HCT116 (cell line): ENCODE measurements around the gene PPP3R1. TPM values are rescaled to one million over a fixed set of nuclear protein-coding genes. Genes with fewer than 3 reads are reported as not detected.

Experiments
- ATAC-seq: fragments of 200-7000 bp; cut with Tn5 transposase; 2 replicates; pipeline ENCODE4 v1.9.1; 2020; ENCODE audit warnings: mild to moderate bottlenecking, moderate library complexity
- BruUV-seq: library from RNA; stranded (reverse); fragments of 400-500 nt; replicated peaks from 2 replicates; lab custom pipeline; 2021; lab: Mats Ljungman, UMichigan
- CTCF ChIA-PET: fragments of 300-600 bp; sonication (Branson Sonifier 250); formaldehyde crosslinking; loops from one replicate; lab custom pipeline; 2021; ENCODE audit warnings: antibody characterized with exemption; lab: Charles Lee
- POLR2A ChIA-PET: fragments of 300-600, 350-600 bp; sonication (Branson Sonifier 250); formaldehyde crosslinking; loops from one replicate; lab custom pipeline; 2021; ENCODE audit warnings: antibody characterized with exemption; lab: Charles Lee
- RAD21 ChIA-PET, 2 experiments: fragments of 300-600 bp; sonication (Branson Sonifier 250); formaldehyde crosslinking; loops; one replicate each; lab custom pipeline; 2023; ENCODE audit warnings: low total read pairs in 2 of 2; ENCODE audit not compliant: uncharacterized antibody in 2 of 2, unreplicated experiment in 2 of 2, low non-redundant PET in 1 of 2; lab: Charles Lee
- DNase-seq: peaks from one replicate; pipeline ENCODE4 v3.0.0-alpha.2; 2010; ENCODE audit warnings: low read depth, low spot score
- H2AFZ ChIP-seq: fragments of 200-600 bp; shearing (Covaris generic), sonication (generic); 2 replicates; pipeline ENCODE4 v1.6.1; 2017; ENCODE audit warnings: low read depth, mixed run types, mixed read lengths, antibody characterized with exemption, low read length; ENCODE audit not compliant: poor library complexity, severe bottlenecking
- H3K27ac ChIP-seq: 2 replicates; pipeline ENCODE4 v1.5.1; 2012; ENCODE audit warnings: low read depth, low read length
- H3K27me3 ChIP-seq: fragments of 200-600 bp; sonication (generic); 2 replicates; pipeline ENCODE4 v1.6.1; 2016; ENCODE audit warnings: mixed run types, low read length, mixed read lengths; ENCODE audit not compliant: insufficient read depth
- H3K36me3 ChIP-seq, 2 experiments: fragments of 200-500 bp in 1 of 2; fragments of 200-600 bp in 1 of 2; sonication (Bioruptor generic) in 1 of 2; sonication (generic) in 1 of 2; 2 replicates each; pipeline versions ENCODE4 v1.5.1 to v1.6.1; 2014 to 2016; ENCODE audit warnings: low read length in 2 of 2, inconsistent platforms in 1 of 2, mixed read lengths in 1 of 2, mixed run types in 1 of 2; ENCODE audit not compliant: insufficient read depth in 2 of 2, control insufficient read depth in 1 of 2
- H3K4me1 ChIP-seq, 2 experiments: fragments of 200-600 bp in 1 of 2; sonication (generic) in 1 of 2; 2 replicates each; pipeline versions ENCODE4 v1.5.1 to v1.6.1; 2012 to 2017; ENCODE audit warnings: low read length in 2 of 2, inconsistent platforms in 1 of 2, mild to moderate bottlenecking in 1 of 2, mixed read lengths in 1 of 2, mixed run types in 1 of 2, moderate library complexity in 1 of 2; ENCODE audit not compliant: insufficient read depth in 2 of 2, control insufficient read depth in 1 of 2
- H3K4me2 ChIP-seq: fragments of 200-600 bp; sonication (generic); 2 replicates; pipeline ENCODE4 v1.6.1; 2017; ENCODE audit warnings: mixed run types, low read length, mixed read lengths
- H3K4me3 ChIP-seq, 2 experiments: fragments of 200-600 bp in 1 of 2; sonication (generic) in 1 of 2; replicated peaks in 1 of 2; 2 replicates each; pipeline ENCODE4 v1.5.1; 2011 to 2016; ENCODE audit warnings: low read length in 2 of 2, control low read depth in 1 of 2, low read depth in 1 of 2, mild to moderate bottlenecking in 1 of 2, mixed read lengths in 1 of 2, mixed run types in 1 of 2
- H3K79me2 ChIP-seq: fragments of 200-600 bp; sonication (generic); 2 replicates; pipeline ENCODE4 v1.6.1; 2017; ENCODE audit warnings: mild to moderate bottlenecking, mixed run types, low read length, moderate library complexity, mixed read lengths; ENCODE audit not compliant: insufficient read depth
- H3K9ac ChIP-seq: fragments of 200-600 bp; sonication (generic); 2 replicates; pipeline ENCODE4 v1.6.1; 2016; ENCODE audit warnings: low read length, mixed read lengths
- H3K9me2 ChIP-seq: fragments of 200-600 bp; sonication (generic), shearing (Covaris generic); 2 replicates; pipeline ENCODE4 v1.6.1; 2017; ENCODE audit warnings: mixed run types, mild to moderate bottlenecking, moderate library complexity; ENCODE audit not compliant: insufficient read depth
- H3K9me3 ChIP-seq, 2 experiments: fragments of 200-500 bp in 1 of 2; fragments of 200-600 bp in 1 of 2; sonication (Bioruptor generic) in 1 of 2; sonication (generic) in 1 of 2; 2 replicates each; pipeline ENCODE4 v1.6.1; 2014 to 2017; ENCODE audit warnings: low read length in 2 of 2, mixed read lengths in 2 of 2, inconsistent platforms in 1 of 2, low read depth in 1 of 2, mild to moderate bottlenecking in 1 of 2, mixed run types in 1 of 2, moderate library complexity in 1 of 2; ENCODE audit not compliant: control insufficient read depth in 1 of 2, insufficient read depth in 1 of 2
- H4K20me1 ChIP-seq: fragments of 200-600 bp; sonication (generic), shearing (Covaris generic); 2 replicates; pipeline ENCODE4 v1.6.1; 2017; ENCODE audit warnings: mixed run types, mild to moderate bottlenecking, moderate library complexity; ENCODE audit not compliant: insufficient read depth
- CTCF ChIP-seq, 3 experiments: fragments of 200-600 bp in 1 of 3; sonication (generic) in 1 of 3; IDR thresholded peaks in 2 of 3; conservative IDR thresholded peaks in 1 of 3; 2 replicates each; pipeline ENCODE4 v1.5.1; 2012 to 2017; ENCODE audit warnings: low read depth in 2 of 3, low read length in 2 of 3, antibody characterized with exemption in 1 of 3, borderline replicate concordance in 1 of 3, control low read depth in 1 of 3, mild to moderate bottlenecking in 1 of 3, mixed read lengths in 1 of 3, mixed run types in 1 of 3, moderate library complexity in 1 of 3; ENCODE audit not compliant: insufficient read depth in 1 of 3
- ELF1 ChIP-seq: IDR thresholded peaks from 2 replicates; pipeline ENCODE4 v1.6.1; 2012; ENCODE audit warnings: low read depth, borderline replicate concordance
- EZH2phosphoT487 ChIP-seq: fragments of 200-600 bp; IDR thresholded peaks from 2 replicates; pipeline ENCODE4 v1.6.1; 2018; ENCODE audit warnings: antibody characterized with exemption, borderline replicate concordance
- JUND ChIP-seq: IDR thresholded peaks from 2 replicates; pipeline ENCODE4 v1.6.1; 2012
- MAX ChIP-seq: IDR thresholded peaks from 2 replicates; pipeline ENCODE4 v1.6.1; 2012
- POLR2A ChIP-seq: IDR thresholded peaks from 2 replicates; pipeline ENCODE4 v1.7.0; 2011; ENCODE audit warnings: borderline replicate concordance; ENCODE audit not compliant: insufficient read depth, insufficient read length; ENCODE audit errors: extremely low read depth
- POLR2AphosphoS5 ChIP-seq: IDR thresholded peaks from 2 replicates; pipeline ENCODE4 v1.6.1; 2011; ENCODE audit warnings: mild to moderate bottlenecking, low read depth, low read length, moderate library complexity
- RAD21 ChIP-seq: IDR thresholded peaks from 2 replicates; pipeline ENCODE4 v1.6.1; 2012; ENCODE audit warnings: low read depth, mild to moderate bottlenecking
- SP1 ChIP-seq: IDR thresholded peaks from 2 replicates; pipeline ENCODE4 v1.6.1; 2012; ENCODE audit warnings: low read depth
- SRF ChIP-seq: IDR thresholded peaks from 2 replicates; pipeline ENCODE4 v1.6.1; 2012; ENCODE audit warnings: low read depth
- YY1 ChIP-seq: IDR thresholded peaks from 2 replicates; pipeline ENCODE4 v1.6.1; 2011; ENCODE audit warnings: low read length, low read depth, moderate library complexity, mild to moderate bottlenecking; ENCODE audit not compliant: insufficient replicate concordance; ENCODE audit errors: extremely low read depth
- ZBTB33 ChIP-seq: IDR thresholded peaks from 2 replicates; pipeline ENCODE4 v1.6.1; 2011; ENCODE audit warnings: mild to moderate bottlenecking, low read length, moderate library complexity; ENCODE audit not compliant: insufficient replicate concordance; ENCODE audit errors: extremely low read depth
- ZNF274 ChIP-seq: fragments of 200-500 bp; sonication (Bioruptor generic); IDR thresholded peaks from 2 replicates; pipeline ENCODE4 v1.6.1; 2014; ENCODE audit warnings: mild to moderate bottlenecking, low read depth, low read length, inconsistent platforms
- intact Hi-C: fragments of 100-400 bp; cut with micrococcal nuclease; formaldehyde crosslinking; loops from 2 replicates; pipeline ENCODE4 v1.10.0; 2022
- total RNA-seq: library from RNA; stranded (reverse); gene quantifications from one replicate; pipeline ENCODE4 v1.2.1, GENCODE V29; 2021; ENCODE audit not compliant: unreplicated experiment

Gene PPP3R1
- total RNA-seq, 1 experiment from 2014 or later: 69.9 TPM

- no peak overlapping the region for H2AFZ ChIP-seq
- H3K9me2 ChIP-seq: no peaks in the 10 kb centered on the region
- H3K4me1 ChIP-seq: peaks cover 7 to 11% of the 10 kb centered on the region in 2 experiments; a peak in 3 of 4 replicates
- ATAC-seq: no peak
- no peaks in the 10 kb centered on the region for H3K36me3 ChIP-seq
- ChIA-PET RAD21 (no interaction called here), POLR2A (no interaction called here), CTCF (interaction anchor here (2.0 kb wide), 1 partner anchor 123 kb away, joined by 11 read pairs; no protein-coding TSS in a partner anchor)
- no TSS peak for BruUV-seq
- H3K9ac ChIP-seq: no peak overlapping the region
- TF ChIP-seq EZH2phosphoT487: no peak
- no peak for TF ChIP-seq SP1
- no peak for TF ChIP-seq JUND
- no peak for TF ChIP-seq RAD21
- TF ChIP-seq POLR2A: no peak
- TF ChIP-seq ZBTB33: no peak
- peaks cover 62% of the 10 kb centered on the region; the same call in 1 of the 2 replicates for H4K20me1 ChIP-seq
- DNase-seq: no peak
- H3K4me2 ChIP-seq: no peak overlapping the region
- intact Hi-C loops: no loop called here
- H3K27me3 ChIP-seq: no peaks in the 10 kb centered on the region
- no peaks in the 10 kb centered on the region for H3K9me3 ChIP-seq
- no peak overlapping the region for H3K27ac ChIP-seq
- H3K79me2 ChIP-seq: peaks cover 100% of the 10 kb centered on the region
- H3K4me3 ChIP-seq: no peak overlapping the region
These were observed 6.7 kb downstream of the PPP3R1 start for GRCh38 chr2:68245672-68246071.

GRCh38 chr2:68245066-68245465 lies 7.3 kb downstream of the PPP3R1 start:
- DNase-seq: no peak
- ATAC-seq: no peak
- Histone ChIP-seq H3K27me3 (no peaks in the 10 kb centered on the region), H3K9ac (no peak overlapping the region), H3K27ac (no peak overlapping the region), H3K4me3 (no peak overlapping the region), H3K4me2 (no peak overlapping the region), H3K9me3 (no peaks in the 10 kb centered on the region), H3K4me1 (peaks cover 2 to 5% of the 10 kb centered on the region in 2 experiments; a peak in 3 of 4 replicates), H3K9me2 (no peaks in the 10 kb centered on the region), H3K36me3 (no peaks in the 10 kb centered on the region), H4K20me1 (peaks cover 62% of the 10 kb centered on the region; the same call in 1 of the 2 replicates), H2AFZ (no peak overlapping the region), H3K79me2 (peaks cover 100% of the 10 kb centered on the region)
- CTCF ChIA-PET: interaction anchor here (2.0 to 2.6 kb wide), 2 partner anchors 49 to 123 kb away, joined by 8 to 11 read pairs; no protein-coding TSS in a partner anchor
- POLR2A ChIA-PET: no interaction called here
- no TSS peak for BruUV-seq
- RAD21 ChIA-PET: interaction anchor here in 1 of 2 experiments (0.9 kb wide), 1 partner anchor 49 kb away, joined by 3 read pairs; no protein-coding TSS in a partner anchor
- intact Hi-C loops: no loop called here
- no peak for TF ChIP-seq MAX
- TF ChIP-seq ELF1: no peak
- TF ChIP-seq ZNF274: no peak
- no peak for TF ChIP-seq YY1
- TF ChIP-seq SRF: no peak
- TF ChIP-seq EZH2phosphoT487: no peak
- no peak for TF ChIP-seq ZBTB33
- no peak for TF ChIP-seq POLR2AphosphoS5
- no peak for TF ChIP-seq CTCF (IDR thresholded peaks at IDR 0.05 in 2 of 3, conservative IDR thresholded peaks at IDR 0.05 in 1 of 3; ENCODE audit: borderline replicate concordance in 1 of 3, insufficient read depth in 1 of 3, low read depth in 2 of 3, low read length in 2 of 3)
- no peak for TF ChIP-seq POLR2A
